ENCODE measurements around the gene OSTC. TPM values are rescaled to one million over a fixed set of nuclear protein-coding genes. Genes with fewer than 3 reads are reported as not detected.

Gene OSTC
- total and polyA plus RNA-seq, 2 of the 13 experiments (the other 11 are each of a cell fraction or from before 2014, with no cell fraction given), result 208 to 380 TPM

DNA sequence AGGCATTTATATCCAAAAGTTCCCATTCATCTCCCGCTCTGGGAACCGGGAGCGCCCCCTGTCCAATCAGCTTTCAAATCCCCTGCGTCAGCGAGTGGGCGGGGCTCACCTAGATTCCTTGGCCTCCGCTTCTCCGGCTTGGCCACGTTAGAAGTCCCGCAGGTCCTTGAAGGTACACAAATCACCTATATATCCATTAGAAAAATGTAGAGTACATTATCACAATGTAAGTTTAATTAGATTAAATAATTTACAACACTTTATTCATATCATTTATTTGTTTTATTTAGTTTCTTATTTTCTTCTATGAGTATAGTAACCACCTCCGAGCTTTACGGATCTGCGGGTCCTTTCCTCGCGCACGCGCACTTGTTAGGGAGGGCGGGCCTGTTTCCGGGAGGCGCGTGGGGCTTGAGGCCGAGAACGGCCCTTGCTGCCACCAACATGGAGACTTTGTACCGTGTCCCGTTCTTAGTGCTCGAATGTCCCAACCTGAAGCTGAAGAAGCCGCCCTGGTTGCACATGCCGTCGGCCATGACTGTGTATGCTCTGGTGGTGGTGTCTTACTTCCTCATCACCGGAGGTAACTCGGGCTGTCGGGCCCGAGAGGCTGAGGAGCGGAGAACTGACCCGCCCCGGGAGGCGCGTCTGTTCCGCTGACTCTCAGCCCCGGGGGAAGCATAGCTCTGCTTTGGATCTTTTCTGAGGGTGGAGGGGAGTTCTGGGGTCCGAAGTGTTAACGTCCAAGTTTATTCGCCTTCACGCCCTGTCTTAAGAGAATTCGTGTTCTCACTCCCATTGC, at the start of gene OSTC (continued):
- no peak for TF ChIP-seq SETDB1 (CRISPR knock-in tag; IDR thresholded peaks at IDR 0.05; ENCODE audit: borderline replicate concordance)
- TF ChIP-seq TBP (CRISPR knock-in tag; IDR thresholded peaks at IDR 0.05), result no peak
- TF ChIP-seq ONECUT2 (CRISPR knock-in tag; IDR thresholded peaks at IDR 0.05), result no peak
- peak; percentile 76 for TF ChIP-seq NKX3-1 (CRISPR knock-in tag; IDR thresholded peaks at IDR 0.05)
- TF ChIP-seq MEF2D (CRISPR knock-in tag; IDR thresholded peaks at IDR 0.05), result 0 out of 2 replicates have a peak, but pooled peaks have one; percentile 60
- TF ChIP-seq IRF2 (CRISPR knock-in tag; IDR thresholded peaks at IDR 0.05), result peak; percentile 51; the same call in 1 of the 2 replicates
- no peak for TF ChIP-seq CBFB (CRISPR knock-in tag; IDR thresholded peaks at IDR 0.05)
- 0 out of 2 replicates have a peak, but pooled peaks have one; percentile 14 for TF ChIP-seq ZNF143 (CRISPR knock-in tag; IDR thresholded peaks at IDR 0.05)
- TF ChIP-seq DR1 (CRISPR knock-in tag; IDR thresholded peaks at IDR 0.05), result peak; percentile 56
- TF ChIP-seq ZNF776 (CRISPR knock-in tag; IDR thresholded peaks at IDR 0.05), result peak; percentile 55; the same call in 1 of the 2 replicates
- no peak for TF ChIP-seq ZNF713 (CRISPR knock-in tag; IDR thresholded peaks at IDR 0.05)
- TF ChIP-seq ZFP90 (CRISPR knock-in tag; IDR thresholded peaks at IDR 0.05; ENCODE audit: borderline replicate concordance), result 0 out of 2 replicates have a peak, but pooled peaks have one; percentile 74
- peak; percentile 98 for TF ChIP-seq DMAP1 (CRISPR knock-in tag; IDR thresholded peaks at IDR 0.05)
- TF ChIP-seq, protein P1, sequence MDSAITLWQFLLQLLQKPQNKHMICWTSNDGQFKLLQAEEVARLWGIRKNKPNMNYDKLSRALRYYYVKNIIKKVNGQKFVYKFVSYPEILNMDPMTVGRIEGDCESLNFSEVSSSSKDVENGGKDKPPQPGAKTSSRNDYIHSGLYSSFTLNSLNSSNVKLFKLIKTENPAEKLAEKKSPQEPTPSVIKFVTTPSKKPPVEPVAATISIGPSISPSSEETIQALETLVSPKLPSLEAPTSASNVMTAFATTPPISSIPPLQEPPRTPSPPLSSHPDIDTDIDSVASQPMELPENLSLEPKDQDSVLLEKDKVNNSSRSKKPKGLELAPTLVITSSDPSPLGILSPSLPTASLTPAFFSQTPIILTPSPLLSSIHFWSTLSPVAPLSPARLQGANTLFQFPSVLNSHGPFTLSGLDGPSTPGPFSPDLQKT (CRISPR knock-in tag; IDR thresholded peaks at IDR 0.05; ENCODE audit: borderline replicate concordance), result no peak
- TF ChIP-seq ZNF235 (CRISPR knock-in tag; IDR thresholded peaks at IDR 0.05; ENCODE audit: borderline replicate concordance), result no peak
- TF ChIP-seq ZNF737 (CRISPR knock-in tag; IDR thresholded peaks at IDR 0.05; ENCODE audit: borderline replicate concordance), result no peak
- no peak for TF ChIP-seq PAX8 (CRISPR knock-in tag; IDR thresholded peaks at IDR 0.05; ENCODE audit: borderline replicate concordance)
- peak; percentile 94 for TF ChIP-seq PHF8 (CRISPR knock-in tag; IDR thresholded peaks at IDR 0.05)
- TF ChIP-seq YEATS2 (CRISPR knock-in tag; IDR thresholded peaks at IDR 0.05; ENCODE audit: borderline replicate concordance), result peak; percentile 86; the same call in 1 of the 2 replicates
- 0 out of 2 replicates have a peak, but pooled peaks have one; percentile 73 for TF ChIP-seq ZNF747 (CRISPR knock-in tag; IDR thresholded peaks at IDR 0.05; ENCODE audit: borderline replicate concordance)
- 0 out of 2 replicates have a peak, but pooled peaks have one; percentile 54 for TF ChIP-seq SMYD3 (CRISPR knock-in tag; IDR thresholded peaks at IDR 0.05)
- peak; percentile 76 for TF ChIP-seq HOXA3 (CRISPR knock-in tag; IDR thresholded peaks at IDR 0.05)
- TF ChIP-seq ZNF354B (CRISPR knock-in tag; IDR thresholded peaks at IDR 0.05), result no peak
- TF ChIP-seq ZNF792 (CRISPR knock-in tag; IDR thresholded peaks at IDR 0.05), result peak; percentile 47; the same call in 1 of the 2 replicates
- no peak for TF ChIP-seq ZNF644 (CRISPR knock-in tag; IDR thresholded peaks at IDR 0.05; ENCODE audit: low read depth)
- no peak for TF ChIP-seq ZNF724P (CRISPR knock-in tag; IDR thresholded peaks at IDR 0.05; ENCODE audit: borderline replicate concordance)
- TF ChIP-seq, protein P2, sequence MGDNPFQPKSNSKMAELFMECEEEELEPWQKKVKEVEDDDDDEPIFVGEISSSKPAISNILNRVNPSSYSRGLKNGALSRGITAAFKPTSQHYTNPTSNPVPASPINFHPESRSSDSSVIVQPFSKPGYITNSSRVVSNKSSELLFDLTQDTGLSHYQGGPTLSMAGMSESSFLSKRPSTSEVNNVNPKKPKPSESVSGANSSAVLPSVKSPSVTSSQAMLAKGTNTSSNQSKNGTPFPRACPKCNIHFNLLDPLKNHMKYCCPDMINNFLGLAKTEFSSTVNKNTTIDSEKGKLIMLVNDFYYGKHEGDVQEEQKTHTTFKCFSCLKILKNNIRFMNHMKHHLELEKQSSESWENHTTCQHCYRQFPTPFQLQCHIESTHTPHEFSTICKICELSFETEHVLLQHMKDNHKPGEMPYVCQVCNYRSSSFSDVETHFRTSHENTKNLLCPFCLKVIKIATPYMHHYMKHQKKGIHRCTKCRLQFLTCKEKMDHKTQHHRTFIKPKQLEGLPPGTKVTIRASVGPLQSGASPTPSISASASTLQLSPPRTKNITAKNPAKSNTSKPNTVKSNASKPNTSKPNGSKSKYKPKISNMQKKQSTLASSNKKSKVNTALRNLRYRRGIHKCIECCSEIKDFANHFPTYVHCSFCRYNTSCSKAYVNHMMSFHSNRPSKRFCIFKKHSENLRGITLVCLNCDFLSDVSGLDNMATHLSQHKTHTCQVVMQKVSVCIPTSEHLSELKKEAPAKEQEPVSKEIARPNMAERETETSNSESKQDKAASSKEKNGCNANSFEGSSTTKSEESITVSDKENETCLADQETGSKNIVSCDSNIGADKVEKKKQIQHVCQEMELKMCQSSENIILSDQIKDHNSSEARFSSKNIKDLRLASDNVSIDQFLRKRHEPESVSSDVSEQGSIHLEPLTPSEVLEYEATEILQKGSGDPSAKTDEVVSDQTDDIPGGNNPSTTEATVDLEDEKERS (CRISPR knock-in tag; IDR thresholded peaks at IDR 0.05), result no peak
- no peak for TF ChIP-seq ZNF17 (CRISPR knock-in tag; IDR thresholded peaks at IDR 0.05)
- TF ChIP-seq RCOR2 (CRISPR knock-in tag; IDR thresholded peaks at IDR 0.05), result no peak

Data from HepG2 (cell line).